B cell (primary cell): ENCODE measurements around the gene TRPC6. TPM values are rescaled to one million over a fixed set of nuclear protein-coding genes. Genes with fewer than 3 reads are reported as not detected.

Experiments
- ATAC-seq: fragments of 200-7000 bp; cut with Tn5 transposase; one replicate; pipeline ENCODE4 v1.10.0; 2021; ENCODE audit warnings: low read depth, mild to moderate bottlenecking, moderate number of reproducible peaks, moderate library complexity
- CTCF ChIA-PET: fragments of 350-600 bp; sonication (Branson Sonifier 250); formaldehyde crosslinking; loops from one replicate; lab custom pipeline; 2021; ENCODE audit warnings: antibody characterized with exemption, inconsistent platforms; lab: Charles Lee
- POLR2A ChIA-PET: fragments of 350-600 bp; sonication (Branson Sonifier 250); formaldehyde crosslinking; loops from one replicate; lab custom pipeline; 2021; ENCODE audit warnings: antibody characterized with exemption; lab: Charles Lee
- DNase-seq: peaks from one replicate; pipeline ENCODE4 v3.0.0; 2013
- H2AFZ ChIP-seq: 2 replicates; pipeline ENCODE4 v1.6.1; 2012; ENCODE audit warnings: mild to moderate bottlenecking, low read depth, low read length; ENCODE audit not compliant: insufficient read depth, poor library complexity, severe bottlenecking
- H3K27ac ChIP-seq, 2 donors: 1 replicate in 1 of 2; 2 replicates in 1 of 2; pipeline ENCODE4 v1.5.1; 2012 to 2013; ENCODE audit warnings: low read length in 2 of 2, mild to moderate bottlenecking in 2 of 2, moderate library complexity in 1 of 2
- H3K27me3 ChIP-seq, 4 experiments: fragments of 200-600 bp in 1 of 4; sonication (generic) in 1 of 4; replicated peaks in 1 of 4; 1 replicate in 2 of 4; 2 replicates in 2 of 4; pipeline versions ENCODE4 v1.6.1 to v1.7.0; 2013 to 2016; ENCODE audit warnings: low read length in 3 of 4, mild to moderate bottlenecking in 2 of 4, mixed read lengths in 1 of 4, moderate library complexity in 1 of 4; ENCODE audit not compliant: insufficient read depth in 4 of 4, control insufficient read depth in 3 of 4; ENCODE audit errors: control extremely low read depth in 1 of 4
- H3K36me3 ChIP-seq, 2 experiments: replicated peaks in 1 of 2; 1 replicate in 1 of 2; 2 replicates in 1 of 2; pipeline versions ENCODE4 v1.6.1 to v1.7.1; 2013; ENCODE audit warnings: low read length in 1 of 2; ENCODE audit not compliant: insufficient read depth in 2 of 2, control insufficient read depth in 1 of 2; ENCODE audit errors: control extremely low read depth in 1 of 2, extremely low read depth in 1 of 2
- H3K4me1 ChIP-seq, 2 donors: fragments of 200-600 bp in 1 of 2; sonication (generic) in 1 of 2; 1 replicate in 1 of 2; 2 replicates in 1 of 2; pipeline versions ENCODE4 v1.5.1 to v1.6.1; 2013 to 2017; ENCODE audit warnings: low read length in 2 of 2; ENCODE audit not compliant: control insufficient read depth in 2 of 2, insufficient read depth in 2 of 2
- H3K4me2 ChIP-seq: replicated peaks from 2 replicates; pipeline ENCODE3; 2012; ENCODE audit warnings: mild to moderate bottlenecking, low read depth, low read length; ENCODE audit not compliant: poor library complexity, severe bottlenecking
- H3K4me3 ChIP-seq, 5 experiments: fragments of 200-600 bp in 1 of 5; sonication (generic) in 1 of 5; 1 replicate in 3 of 5; 2 replicates in 2 of 5; pipeline versions ENCODE4 v1.5.1 to v1.7.0; 2011 to 2016; ENCODE audit warnings: low read length in 4 of 5, mild to moderate bottlenecking in 4 of 5, low read depth in 2 of 5, control low read depth in 1 of 5, moderate library complexity in 1 of 5; ENCODE audit not compliant: insufficient read depth in 1 of 5; ENCODE audit errors: control extremely low read depth in 1 of 5, extremely low read depth in 1 of 5
- H3K79me2 ChIP-seq: fragments of 200-600 bp; sonication (generic); one replicate; pipeline ENCODE4 v1.6.0; 2016; ENCODE audit warnings: low read length; ENCODE audit not compliant: control insufficient read depth, insufficient read depth
- H3K9ac ChIP-seq: fragments of 200-600 bp; sonication (generic); 2 replicates; pipeline ENCODE4 v1.6.1; 2017; ENCODE audit warnings: mild to moderate bottlenecking, low read length, moderate library complexity
- H3K9me3 ChIP-seq, 3 donors: one replicate each; pipeline versions ENCODE4 v1.6.1 to v1.7.1; 2013; ENCODE audit warnings: low read length in 2 of 3; ENCODE audit not compliant: control insufficient read depth in 2 of 3, insufficient read depth in 1 of 3; ENCODE audit errors: control extremely low read depth in 1 of 3
- H4K20me1 ChIP-seq: 2 replicates; pipeline ENCODE4 v1.6.0; 2012; ENCODE audit warnings: mild to moderate bottlenecking, low read length; ENCODE audit not compliant: insufficient read depth, control insufficient read depth, poor library complexity, severe bottlenecking
- H3K27ac Mint-ChIP-seq: one replicate; pipeline ENCODE4 v1.8.0; 2021; ENCODE audit warnings: mixed read lengths
- H3K27me3 Mint-ChIP-seq: one replicate; pipeline ENCODE4 v1.8.0; 2021; ENCODE audit warnings: mixed read lengths
- H3K4me1 Mint-ChIP-seq: one replicate; pipeline ENCODE4 v1.8.0; 2021; ENCODE audit warnings: mixed read lengths
- H3K4me3 Mint-ChIP-seq: one replicate; pipeline ENCODE4 v1.8.0; 2021; ENCODE audit warnings: mixed read lengths
- H3K9me3 Mint-ChIP-seq: one replicate; pipeline ENCODE4 v1.8.0; 2022; ENCODE audit warnings: mixed read lengths; ENCODE audit not compliant: insufficient read depth
- CTCF ChIP-seq: fragments of 200-600 bp; IDR thresholded peaks from one replicate; pipeline ENCODE4 v1.8.0; 2022; ENCODE audit warnings: antibody characterized with exemption, mild to moderate bottlenecking
- EZH2 ChIP-seq: IDR thresholded peaks from 2 replicates; pipeline ENCODE4 v1.6.1; 2012; ENCODE audit warnings: borderline replicate concordance, low read depth, mild to moderate bottlenecking, moderate library complexity, low read length; ENCODE audit not compliant: insufficient read depth, poor library complexity, severe bottlenecking
- whole genome bisulfite sequencing: methylation state at CpG from one replicate; pipeline ENCODE4 v1.1.5; 2013; ENCODE audit warnings: missing lambda C conversion rate; ENCODE audit not compliant: insufficient coverage; 5-methylcytosine and 5-hydroxymethylcytosine counted together
- intact Hi-C: fragments of 100-400 bp; cut with micrococcal nuclease; formaldehyde crosslinking; loops from one replicate; pipeline ENCODE4 v1.10.0; 2022
- polyA plus RNA-seq: library from polyadenylated mRNA; depleted of rRNA; stranded (reverse); fragments of >200 nt; gene quantifications from 2 replicates; pipeline ENCODE4 v1.2.3, GENCODE V29; 2012
- total RNA-seq, 2 donors: library from RNA; stranded (reverse); fragments of 120-200 nt in 1 of 2; gene quantifications; 1 replicate in 1 of 2; 2 replicates in 1 of 2; pipeline versions ENCODE4 v1.2.3 to v1.2.4, GENCODE V29; 2013 to 2022

Gene TRPC6
- total and polyA plus RNA-seq, 2 donors (not counting 1 experiment from before 2014, with no cell fraction given): 0.01 TPM; not detected in 1

DNA sequence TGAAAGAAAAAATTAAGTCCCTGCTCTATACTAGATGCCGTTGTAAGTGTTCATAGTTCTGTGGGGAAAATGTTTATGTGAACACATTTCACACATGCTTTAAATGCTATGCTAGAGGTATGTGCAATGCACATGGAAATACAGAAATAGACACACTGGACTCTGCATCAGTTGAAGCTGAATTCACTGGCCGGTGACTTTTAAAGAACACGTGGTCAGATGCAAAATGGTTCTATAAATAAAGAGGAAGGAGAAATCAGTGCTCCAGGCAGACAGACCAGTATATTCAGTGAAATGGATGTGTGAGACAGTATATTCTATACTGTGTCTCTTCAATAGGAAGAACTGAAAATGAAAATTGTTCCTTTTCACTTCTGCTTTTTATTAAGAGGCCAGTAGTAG lies 29.9 kb downstream of the TRPC6 start:
- DNase-seq (peak; percentile 30), ATAC-seq (peak; percentile 51)
- Mint-ChIP-seq H3K4me1 (peaks cover 18% of the 10 kb centered on the region), H3K4me3 (peak overlapping the region; percentile 47), H3K27ac (no peak overlapping the region), H3K9me3 (peaks cover 4% of the 10 kb centered on the region), H3K27me3 (no peaks in the 10 kb centered on the region)
- Histone ChIP-seq H3K79me2 (no peaks in the 10 kb centered on the region), H3K4me1 (peaks cover 16 to 17% of the 10 kb centered on the region in 2 donors), H3K36me3 (no peaks in the 10 kb centered on the region), H3K4me3 (no peak overlapping the region), H3K9me3 (peaks cover 0 to 1% (median 0%) of the 10 kb centered on the region in 3 donors), H3K4me2 (peak overlapping the region; percentile 36), H3K9ac (peak overlapping the region; percentile 5), H4K20me1 (no peaks in the 10 kb centered on the region), H3K27ac (no peak overlapping the region), H3K27me3 (no peaks in the 10 kb centered on the region), H2AFZ (no peak overlapping the region)
- WGBS: 0% methylated on average over 1 of the region's 3 CpGs
- TF ChIP-seq EZH2: no peak
- no peak for TF ChIP-seq CTCF
- intact Hi-C loops: no loop called here
- ChIA-PET CTCF (no interaction called here), POLR2A (no interaction called here)

DNA sequence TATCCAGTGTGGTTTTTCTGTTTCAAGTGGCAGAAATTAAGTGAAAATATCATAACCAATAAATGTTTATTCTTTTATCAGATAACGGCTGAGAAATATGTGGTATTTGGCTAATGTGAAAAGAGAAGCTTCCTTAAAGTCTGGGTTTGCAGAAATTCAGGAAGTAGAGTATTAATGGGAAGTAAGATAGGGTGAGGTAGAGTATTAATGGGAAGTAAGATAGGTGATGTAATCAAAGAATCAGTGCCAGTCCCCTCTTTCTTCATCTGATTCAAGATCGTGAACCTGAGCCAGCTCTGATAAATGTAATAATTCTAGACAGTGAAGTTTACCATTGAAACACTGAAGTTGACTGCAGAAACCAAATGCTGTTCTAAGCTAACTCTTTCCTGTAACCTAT lies 30.9 kb downstream of the TRPC6 start:
- H3K4me3 ChIP-seq: no peak overlapping the region
- H3K27ac ChIP-seq: no peak overlapping the region
- no peaks in the 10 kb centered on the region for H3K27me3 ChIP-seq
- no peak overlapping the region for H3K4me3 Mint-ChIP-seq
- peaks cover 0 to 1% (median 0%) of the 10 kb centered on the region in 3 donors for H3K9me3 ChIP-seq
- ChIA-PET CTCF (interaction anchor here (0.6 kb wide), 1 partner anchor 140 kb away, joined by 3 read pairs; no protein-coding TSS in a partner anchor), POLR2A (no interaction called here)
- TF ChIP-seq CTCF (no peak), EZH2 (no peak)
- peak overlapping the region; percentile 36 for H3K4me2 ChIP-seq
- peaks cover 16 to 17% of the 10 kb centered on the region in 2 donors for H3K4me1 ChIP-seq
- intact Hi-C loops: no loop called here
- no peak for DNase-seq
- H2AFZ ChIP-seq: peak overlapping the region; percentile 9
- WGBS: no CpG with 5 or more reads among the region's 2 CpGs
- peaks cover 18% of the 10 kb centered on the region for H3K4me1 Mint-ChIP-seq
- H3K9ac ChIP-seq: no peak overlapping the region
- no peaks in the 10 kb centered on the region for H3K27me3 Mint-ChIP-seq
- no peak for ATAC-seq
- H3K9me3 Mint-ChIP-seq: peaks cover 4% of the 10 kb centered on the region
- no peak overlapping the region for H3K27ac Mint-ChIP-seq
- no peaks in the 10 kb centered on the region for H4K20me1 ChIP-seq
- no peaks in the 10 kb centered on the region for H3K79me2 ChIP-seq
- no peaks in the 10 kb centered on the region for H3K36me3 ChIP-seq
